DMS79 (cell line): ENCODE results near the gene ADGB.

ENCODE experiments used
- DNase-seq: peaks from one replicate; lab custom pipeline; 2025; lab: John Stamatoyannopoulos, UW

The ADGB gene

GRCh38 chr6:146634022-146634421, 35.2 kb downstream of the ADGB start:
- DNase-seq: no peak

GRCh38 chr6:146635165-146635564, 36.4 kb downstream of the ADGB start:
- DNase-seq: no peak

- DNase-seq: no peak
Observed at GRCh38 chr6:146636481-146636880, 37.7 kb downstream of the ADGB start.

- DNase-seq: no peak
Observed at GRCh38 chr6:146642921-146643320, 44.1 kb downstream of the ADGB start.

- no peak for DNase-seq
Observed at GRCh38 chr6:146650799-146651481, 52.2 kb downstream of the ADGB start.

GRCh38 chr6:146651482-146651863, 52.7 kb downstream of the ADGB start:
- no peak for DNase-seq

- no peak for DNase-seq
Observed at GRCh38 chr6:146657432-146657831, 58.7 kb downstream of the ADGB start.

GRCh38 chr6:146664871-146665360, 66.1 kb downstream of the ADGB start:
- no peak for DNase-seq

GRCh38 chr6:146666909-146667308, 68.1 kb downstream of the ADGB start:
- no peak for DNase-seq

GRCh38 chr6:146670161-146670560, 71.4 kb downstream of the ADGB start:
- no peak for DNase-seq

- DNase-seq: no peak
Observed at GRCh38 chr6:146673069-146673468, 74.3 kb downstream of the ADGB start.

- DNase-seq: no peak
Observed at GRCh38 chr6:146679386-146679785, 80.6 kb downstream of the ADGB start.

GRCh38 chr6:146682919-146683318, 84.1 kb downstream of the ADGB start:
- DNase-seq: no peak

- DNase-seq: no peak
Observed at GRCh38 chr6:146689806-146690205, 91.0 kb downstream of the ADGB start.

- DNase-seq: no peak
Observed at GRCh38 chr6:146693342-146693741, 94.6 kb downstream of the ADGB start.

- no peak for DNase-seq
Observed at GRCh38 chr6:146697921-146698320, 99.1 kb downstream of the ADGB start.

GRCh38 chr6:146700078-146700686, 101.4 kb downstream of the ADGB start:
- DNase-seq: peak; percentile 20

GRCh38 chr6:146701632-146702031, 102.9 kb downstream of the ADGB start:
- DNase-seq: no peak

GRCh38 chr6:146709036-146709622, 110.4 kb downstream of the ADGB start:
- no peak for DNase-seq

- DNase-seq: no peak
Observed at GRCh38 chr6:146719387-146719786, 120.6 kb downstream of the ADGB start.

GRCh38 chr6:146739696-146740095, 140.9 kb downstream of the ADGB start:
- DNase-seq: no peak

GRCh38 chr6:146741609-146742008, 142.8 kb downstream of the ADGB start:
- no peak for DNase-seq

GRCh38 chr6:146753306-146753705, 154.5 kb downstream of the ADGB start:
- DNase-seq: no peak
